Mesangial cell (primary cell): ENCODE measurements around the gene NR2F1. TPM values are rescaled to one million over a fixed set of nuclear protein-coding genes. Genes with fewer than 3 reads are reported as not detected.

Source experiments
- total RNA-seq: library from RNA; depleted of rRNA; stranded (reverse); fragments of >200 nt; gene quantifications from 2 replicates; pipeline ENCODE4 v1.2.3, GENCODE V29; 2015

Gene NR2F1
- total RNA-seq: 42.4 and 71.4 TPM in 2 replicates

GRCh38 chr5:93582677-93583438 is at the start of gene NR2F1:
Gene NR2F1 (plus strand): TSS chr5:93583222. CDS start chr5:93585024, 1,802 bp downstream.

GRCh38 chr5:93580927-93581445 is 2.0 kb upstream of the NR2F1 start, which contains the start of gene NR2F1-AS1:
Gene NR2F1-AS1 (minus strand): TSS chr5:93581219.

Other genes starting within 250 kb of the NR2F1 start
- 6.5 and 11.0 TPM in 2 replicates for gene NR2F1-AS1, start 2.0 kb upstream of the NR2F1 start, total RNA-seq
- gene POU5F2, start 158.4 kb downstream of the NR2F1 start, total RNA-seq: 0.16 and 0.25 TPM in 2 replicates